MV-4-11 (cell line): Measurements from ENCODE around the gene DISP1.
"Not testable (repeated sequence)": the region's sequence is repeated elsewhere in the genome, so short reads cannot be mapped to it uniquely, and the experiment has no call there.

Experiments used
- DNase-seq: peaks from one replicate; lab custom pipeline; 2025; lab: John Stamatoyannopoulos, UW

DISP1 gene

DNA sequence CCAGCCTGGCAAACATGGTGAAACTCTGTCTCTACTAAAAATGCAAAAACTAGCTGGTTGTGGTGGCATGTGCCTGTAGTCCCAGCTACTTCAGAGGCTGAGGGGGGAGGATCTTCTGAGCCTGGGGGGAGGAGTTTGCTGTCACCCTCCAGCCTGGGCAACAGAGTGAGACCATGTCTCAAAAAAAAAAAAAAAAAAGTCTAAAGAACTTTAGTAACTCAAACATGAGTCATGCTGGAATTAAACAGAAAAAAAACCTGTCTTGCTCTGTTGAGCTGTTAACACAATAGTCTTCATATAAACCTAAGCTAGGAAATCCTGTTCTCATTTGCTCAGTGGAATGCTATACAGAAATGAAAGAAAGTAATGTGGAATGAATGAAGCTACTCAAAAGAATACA lies 16.7 kb upstream of the DISP1 start:
- DNase-seq: no peak

DNA sequence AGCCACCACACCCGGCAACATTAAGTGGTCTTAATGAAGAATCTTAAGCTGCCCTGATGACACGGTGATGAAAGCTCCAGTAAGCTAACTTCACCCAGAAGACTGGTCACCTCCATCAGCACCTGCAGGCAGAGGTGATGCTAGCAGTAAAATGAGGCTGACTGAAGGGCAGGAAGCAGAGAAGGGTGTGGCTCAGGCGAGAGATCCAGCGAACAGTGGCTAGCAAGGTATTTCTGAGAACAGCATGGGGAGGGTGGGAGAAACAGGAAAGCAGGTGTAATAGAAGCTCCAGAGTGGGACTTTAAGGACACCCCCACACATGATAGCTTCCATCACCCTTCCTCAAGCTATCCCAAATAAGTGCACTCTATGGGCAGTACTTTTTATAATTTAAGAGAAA lies 15.9 kb upstream of the DISP1 start:
- no peak for DNase-seq

DNA sequence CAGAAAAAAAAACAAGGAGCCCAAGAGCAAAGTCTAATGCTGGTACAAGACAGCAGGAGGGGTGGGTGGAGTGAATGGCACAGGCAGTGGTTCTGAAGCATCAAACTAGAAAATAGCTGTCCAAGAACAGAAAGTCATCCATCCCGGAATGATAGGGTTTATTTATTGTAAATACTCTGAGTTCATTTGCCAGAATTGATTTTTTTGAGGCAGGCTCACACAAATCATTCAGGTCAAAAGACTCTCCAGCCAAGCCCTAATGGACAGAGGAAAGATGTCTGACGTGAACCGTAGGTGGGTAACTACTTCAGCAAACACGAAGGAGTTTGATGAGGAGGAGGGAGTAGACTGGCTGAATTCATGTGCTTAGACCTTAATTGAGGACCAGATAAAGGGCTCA lies 13.8 kb upstream of the DISP1 start:
- no peak for DNase-seq

DNA sequence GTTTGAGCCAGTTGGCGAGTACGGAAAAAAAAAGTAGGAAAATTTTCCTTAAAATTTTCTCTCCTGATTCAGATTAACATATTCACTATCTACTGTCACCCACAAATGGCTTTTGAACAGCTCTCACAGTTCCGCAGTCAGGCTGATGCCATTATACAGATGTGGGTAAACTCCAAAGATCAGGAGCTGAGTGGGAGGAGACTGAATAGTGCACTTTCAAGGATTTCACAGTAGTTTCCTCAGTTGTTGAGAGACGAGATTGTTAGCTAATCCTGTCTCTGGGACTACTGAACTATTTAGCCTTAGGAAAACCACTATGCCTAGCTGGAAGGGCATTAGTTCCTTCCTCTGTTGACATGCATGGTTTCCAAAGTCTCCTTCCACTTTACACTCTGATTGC lies 3.2 kb upstream of the DISP1 start:
- no peak for DNase-seq

DNA sequence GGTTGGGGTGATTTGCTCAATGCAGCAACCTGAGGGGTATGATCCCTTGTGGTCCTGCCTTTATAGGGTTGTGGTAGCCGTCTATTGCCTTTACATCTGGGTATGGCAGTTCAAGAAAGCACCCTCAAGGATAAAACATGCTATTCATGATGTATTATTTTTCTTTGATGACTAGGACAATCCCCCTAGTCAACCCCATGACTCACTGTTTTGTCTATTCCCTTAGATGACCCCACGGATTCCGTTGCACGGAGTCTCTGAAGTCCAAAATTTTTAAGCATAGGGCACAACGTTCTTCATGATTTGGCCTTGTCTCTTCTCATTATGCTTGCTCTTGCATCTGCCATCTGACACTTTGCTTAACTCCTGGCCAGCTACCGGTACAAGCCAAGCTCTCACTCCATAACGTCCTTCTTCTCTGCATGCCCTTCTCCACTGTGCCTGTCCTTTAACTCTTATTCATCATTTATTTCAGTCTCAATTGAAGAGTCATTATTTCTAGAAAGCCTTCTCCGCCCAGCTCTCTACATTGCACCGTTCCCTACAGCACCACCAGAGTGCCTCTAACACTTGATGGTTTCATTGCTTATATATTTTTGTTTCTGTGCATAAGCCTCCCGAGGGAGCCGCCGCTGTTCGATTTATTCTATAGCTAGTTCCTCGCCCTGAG lies 838 bp upstream of the DISP1 start:
- no peak for DNase-seq

DNA sequence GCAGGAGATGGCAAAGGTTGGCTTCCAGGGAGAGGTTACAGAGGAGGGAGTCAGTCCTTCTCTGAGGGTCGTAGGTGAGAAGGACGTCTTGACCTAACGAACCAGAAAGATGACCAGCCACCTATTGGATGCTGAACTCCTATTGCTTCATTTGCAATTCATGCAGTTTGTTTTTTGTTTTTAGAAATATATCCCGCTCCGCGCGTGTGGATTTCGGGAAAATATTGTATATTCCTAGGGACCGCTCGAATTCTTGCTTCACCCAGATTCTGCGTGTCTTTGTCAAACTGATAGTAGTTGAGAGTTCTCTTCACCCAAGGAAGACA lies 564 bp downstream of the DISP1 start:
- DNase-seq: no peak

DNA sequence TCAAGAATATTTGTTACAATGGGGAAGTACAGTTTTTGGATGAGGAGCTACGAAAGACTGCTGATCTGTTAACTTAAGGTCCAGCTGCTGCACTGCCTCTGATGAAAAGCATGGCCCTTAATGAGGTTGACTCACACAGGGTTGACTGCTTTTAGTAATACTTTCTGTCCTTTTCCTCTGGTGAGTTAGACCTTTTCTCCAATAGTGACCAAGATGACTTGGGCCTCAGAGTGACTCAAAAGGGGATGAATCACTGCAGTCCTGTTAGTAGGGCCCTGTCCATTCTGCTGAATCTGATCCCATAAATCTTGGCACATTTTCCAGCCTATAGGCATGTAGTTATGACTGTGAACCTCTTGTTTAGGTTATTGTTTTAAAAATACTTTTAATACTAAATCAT lies 2.7 kb downstream of the DISP1 start:
- peak; percentile 11 for DNase-seq

DNA sequence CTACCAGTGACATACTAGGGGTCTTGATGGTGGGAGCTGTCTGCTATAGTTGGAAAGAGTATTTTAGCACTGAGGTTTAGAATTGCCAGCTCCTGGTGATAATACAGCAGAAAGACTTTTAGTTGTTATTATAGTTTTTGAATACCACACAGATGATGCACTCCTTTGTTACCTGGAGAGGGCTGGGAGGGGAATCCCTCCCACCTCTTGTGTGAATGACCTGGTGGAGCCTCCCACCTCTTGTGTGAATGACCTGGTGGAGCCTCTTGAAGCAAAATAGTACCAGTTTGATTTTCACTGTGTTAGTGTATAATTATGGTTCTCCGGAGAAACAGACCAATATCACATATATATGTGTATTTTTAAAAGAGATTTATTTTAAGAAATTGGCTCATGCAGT lies 3.3 kb downstream of the DISP1 start:
- DNase-seq: no peak

DNA sequence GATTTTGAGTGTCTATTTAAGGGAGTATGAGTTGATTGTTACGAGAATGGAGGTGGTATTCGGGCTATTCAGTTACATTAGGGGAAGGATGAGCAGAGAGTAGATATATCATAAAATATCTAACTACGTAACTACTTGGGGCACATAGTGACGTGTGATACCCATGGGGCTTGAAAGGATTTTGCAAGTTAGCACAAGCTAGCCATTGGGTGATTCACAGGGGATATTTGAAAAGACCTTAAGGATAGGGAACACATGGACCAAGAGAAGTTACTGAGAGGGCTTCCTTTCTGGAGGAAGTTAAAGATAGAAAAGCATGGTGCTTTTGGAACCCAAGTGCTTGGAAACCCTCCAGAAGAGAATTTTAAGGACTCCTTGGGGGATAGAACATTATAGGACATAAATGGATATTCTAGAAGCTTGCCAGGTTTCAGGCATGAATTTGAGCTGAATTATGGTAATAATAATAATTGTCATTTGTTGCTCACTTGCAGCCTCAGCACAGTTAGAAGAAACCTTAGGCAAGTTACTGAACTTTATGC lies 5.4 kb downstream of the DISP1 start:
- no peak for DNase-seq

DNA sequence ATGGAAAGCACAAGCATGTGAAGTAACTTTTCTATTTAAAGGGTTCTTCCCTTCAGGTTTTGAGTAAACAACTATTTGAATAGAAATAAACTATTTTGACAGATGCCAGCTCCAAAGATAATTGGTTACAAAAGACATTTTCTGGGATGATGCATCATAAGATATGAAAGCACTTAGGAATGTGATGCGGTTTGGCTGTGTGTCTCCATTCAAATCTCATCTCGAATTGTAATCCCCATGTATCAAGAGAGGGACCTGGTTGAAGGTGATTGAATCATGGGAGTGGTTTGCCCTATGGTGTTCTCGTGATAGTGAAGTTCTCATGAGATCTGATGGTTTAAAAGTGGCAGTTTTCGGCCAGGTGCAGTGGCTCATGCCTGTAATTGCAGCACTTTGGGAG lies 6.4 kb downstream of the DISP1 start:
- DNase-seq: no peak

DNA sequence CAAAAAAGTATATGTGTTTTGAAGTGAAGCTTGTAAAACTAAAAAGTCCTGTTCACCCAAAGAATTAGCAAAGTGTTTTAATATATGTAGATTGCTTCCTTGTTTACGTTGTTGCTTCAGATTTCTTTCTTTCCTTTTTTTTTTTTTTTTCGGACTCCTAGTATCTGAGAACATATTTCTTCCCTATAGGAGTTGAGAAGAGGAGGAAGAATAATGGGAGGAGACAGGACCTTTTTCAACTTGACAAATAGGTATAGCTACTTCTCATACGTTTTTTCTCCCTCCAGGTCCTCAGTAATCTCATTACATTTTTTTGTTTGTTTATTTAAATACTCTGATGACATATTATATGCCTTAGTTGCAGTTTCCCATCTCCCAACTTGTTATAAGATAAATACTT lies 8.9 kb downstream of the DISP1 start:
- no peak for DNase-seq

DNA sequence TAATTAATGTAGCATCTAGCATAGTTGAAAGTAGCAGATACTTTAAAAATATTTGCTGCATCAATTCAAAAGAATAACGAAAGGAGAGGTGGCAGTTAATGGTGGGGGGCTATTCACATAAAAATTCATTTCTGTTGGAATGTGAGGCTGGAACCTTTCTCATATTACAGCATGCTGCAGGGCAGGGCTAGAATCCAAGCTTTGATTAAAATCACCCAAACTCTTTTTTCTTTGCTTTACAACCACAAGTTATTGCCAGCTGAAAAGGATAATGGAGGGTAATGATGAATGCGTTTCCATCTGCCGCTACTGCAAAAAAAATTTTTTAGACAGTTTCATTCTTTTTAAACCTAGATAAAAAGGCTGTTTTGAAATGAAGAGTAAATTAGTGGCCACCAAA lies 9.8 kb downstream of the DISP1 start:
- DNase-seq: no peak

DNA sequence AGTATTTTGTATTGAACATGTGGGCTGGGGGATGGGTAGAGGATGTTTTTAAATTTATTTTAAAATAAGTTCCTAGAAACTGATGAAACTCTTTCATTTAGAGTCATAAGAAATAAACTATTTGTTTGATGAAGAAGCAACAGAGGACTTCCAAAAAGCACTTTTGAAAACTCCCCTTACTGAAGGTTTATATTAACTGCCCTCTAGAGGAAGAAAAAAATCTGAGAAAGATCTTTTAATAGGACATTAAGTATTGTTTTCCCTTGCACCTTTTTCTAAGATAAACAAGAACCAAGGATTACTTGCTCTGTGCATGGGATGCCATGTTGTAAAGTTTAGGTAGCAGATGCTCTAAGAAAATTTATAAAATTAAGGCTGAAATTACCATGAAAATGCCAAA lies 14.1 kb downstream of the DISP1 start:
- no peak for DNase-seq

DNA sequence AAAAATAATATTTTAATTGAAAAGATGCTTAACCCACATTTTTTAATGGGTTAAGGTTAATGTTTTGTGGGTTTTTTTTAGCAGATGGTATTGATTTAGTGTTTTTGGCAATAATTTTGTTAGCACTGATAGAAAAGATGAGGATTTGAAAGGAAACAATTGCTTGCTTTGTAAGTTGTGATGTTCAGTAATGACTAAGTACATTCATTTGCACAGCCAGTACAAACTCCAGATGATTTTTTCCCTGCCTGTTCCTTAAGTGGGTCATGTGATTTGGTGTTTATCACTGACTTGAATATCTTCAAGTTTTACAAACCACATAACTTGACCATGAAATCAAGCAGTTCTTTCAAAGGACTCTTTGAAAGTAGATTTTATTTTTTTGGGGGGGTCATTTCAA lies 15.0 kb downstream of the DISP1 start:
- no peak for DNase-seq

DNA sequence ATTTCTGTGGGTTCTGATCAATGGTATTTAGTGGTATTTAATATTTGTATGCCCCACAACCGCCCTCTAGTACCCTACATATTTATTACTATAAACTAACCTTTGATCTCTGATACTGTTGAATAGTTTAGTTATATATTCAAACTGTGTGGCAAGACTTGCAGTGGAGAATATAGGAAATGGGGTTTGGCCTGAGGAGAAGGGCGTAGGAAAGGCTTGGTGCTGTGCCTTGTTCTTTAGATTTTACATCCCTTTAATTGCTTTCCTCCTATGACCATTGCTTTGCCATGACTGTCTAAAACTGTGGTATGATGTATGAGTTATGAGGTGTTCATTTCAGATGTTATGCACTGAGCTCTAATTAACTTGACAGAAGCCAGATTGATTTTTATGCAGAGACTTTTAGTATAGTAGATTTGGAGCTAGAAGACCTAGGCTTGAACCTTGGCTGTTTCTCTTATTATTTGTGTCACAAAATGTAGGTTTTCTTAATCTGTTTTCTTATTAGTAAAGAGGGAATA lies 18.6 kb downstream of the DISP1 start:
- DNase-seq: no peak

DNA sequence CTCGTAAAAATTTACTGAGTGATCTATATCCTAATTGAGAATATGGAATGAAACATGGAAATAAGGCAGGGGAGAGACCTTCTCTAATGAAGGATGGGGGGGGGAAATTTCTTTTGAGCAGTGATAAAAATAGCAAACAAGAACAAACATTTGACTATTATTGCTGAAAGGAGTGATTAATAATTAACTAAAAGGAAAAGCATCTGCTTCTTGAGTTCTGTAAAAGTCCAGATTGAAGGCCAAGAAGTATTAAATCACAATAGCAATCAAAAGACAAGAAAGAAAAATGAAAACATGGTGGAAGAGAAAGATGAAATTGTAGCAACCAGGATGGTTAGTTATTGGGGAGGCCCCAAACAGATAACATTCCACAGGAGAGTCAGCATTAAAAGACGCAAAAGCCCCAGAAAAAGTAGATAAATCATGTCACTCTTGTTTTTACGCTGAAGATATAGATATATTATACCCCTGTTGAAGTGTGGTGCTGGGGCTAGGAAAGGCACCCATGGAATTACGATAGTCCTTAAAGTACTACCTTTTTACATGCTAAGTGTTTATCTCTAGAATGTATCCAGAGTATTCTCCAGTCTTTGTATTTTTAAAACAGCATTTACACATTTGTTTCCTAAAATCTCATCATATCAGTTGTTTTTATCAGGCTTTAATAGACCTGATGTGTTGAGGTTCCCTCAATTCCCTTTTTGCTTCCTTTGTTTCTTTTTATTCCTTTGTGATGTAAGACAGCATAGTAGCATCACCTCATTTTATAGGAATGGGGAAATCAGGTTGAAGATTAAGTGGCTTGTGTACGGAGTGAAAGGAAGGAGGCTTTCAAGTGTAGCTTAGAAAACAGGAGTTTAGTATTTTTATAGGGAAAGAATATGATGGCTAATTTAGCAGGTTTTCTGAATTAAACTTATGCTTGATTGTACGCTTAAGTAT lies 28.9 kb downstream of the DISP1 start:
- DNase-seq: no peak

DNA sequence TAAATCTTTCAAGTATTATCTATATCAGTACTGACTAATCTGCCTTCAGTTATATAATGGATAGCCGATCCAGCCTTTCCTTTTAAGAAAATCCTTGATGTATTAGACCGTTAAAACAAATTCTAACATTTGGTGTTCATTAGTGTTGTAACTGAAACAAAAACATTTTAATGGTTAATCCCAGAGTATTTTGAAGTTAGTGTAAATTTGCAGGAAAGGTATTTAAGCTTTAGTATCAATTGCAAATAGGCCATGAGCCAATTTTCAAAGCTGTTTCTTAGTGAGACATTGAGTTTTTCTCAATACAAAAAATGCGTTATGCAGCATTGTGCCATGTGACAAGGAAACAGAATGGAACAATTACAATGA lies 29.6 kb downstream of the DISP1 start:
- DNase-seq: no peak

DNA sequence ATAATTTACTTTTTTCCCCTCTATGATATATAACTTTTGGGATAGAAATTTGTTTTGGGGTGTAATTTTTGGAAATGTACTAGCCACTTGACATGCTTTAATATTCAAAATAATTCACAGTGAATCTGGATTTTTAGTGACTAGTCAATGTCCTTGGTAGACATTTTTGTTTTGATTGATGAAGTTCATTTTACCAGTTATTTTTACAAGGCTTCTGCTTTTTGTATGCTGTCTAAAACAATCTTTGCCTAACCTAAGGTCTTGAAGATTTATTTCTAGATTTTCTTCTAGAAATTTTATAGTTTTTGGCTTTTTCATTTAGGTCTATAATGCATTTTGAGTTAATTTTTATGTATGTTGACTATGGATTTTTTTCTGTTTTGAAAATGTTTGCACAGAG lies 30.9 kb downstream of the DISP1 start:
- no peak for DNase-seq

DNA sequence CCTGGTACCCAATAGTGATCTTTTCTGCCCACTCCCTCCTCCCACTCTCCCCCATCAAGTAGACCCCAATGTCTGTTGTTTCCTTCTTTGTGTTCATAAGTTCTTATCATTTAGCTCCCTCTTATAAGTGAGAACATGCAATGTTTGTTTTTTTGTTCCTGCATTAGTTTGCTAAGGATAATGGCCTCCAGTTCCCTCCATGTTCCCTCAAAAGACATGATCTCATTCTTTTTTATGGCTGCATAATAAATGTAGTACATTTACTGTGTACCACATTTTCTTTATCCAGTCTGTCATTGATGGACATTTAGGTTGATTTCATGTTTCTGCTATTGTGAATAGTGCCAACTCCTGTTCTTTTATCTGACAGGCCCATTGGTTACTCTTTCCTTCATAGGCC lies 35.7 kb downstream of the DISP1 start:
- not testable (repeated sequence) for DNase-seq

DNA sequence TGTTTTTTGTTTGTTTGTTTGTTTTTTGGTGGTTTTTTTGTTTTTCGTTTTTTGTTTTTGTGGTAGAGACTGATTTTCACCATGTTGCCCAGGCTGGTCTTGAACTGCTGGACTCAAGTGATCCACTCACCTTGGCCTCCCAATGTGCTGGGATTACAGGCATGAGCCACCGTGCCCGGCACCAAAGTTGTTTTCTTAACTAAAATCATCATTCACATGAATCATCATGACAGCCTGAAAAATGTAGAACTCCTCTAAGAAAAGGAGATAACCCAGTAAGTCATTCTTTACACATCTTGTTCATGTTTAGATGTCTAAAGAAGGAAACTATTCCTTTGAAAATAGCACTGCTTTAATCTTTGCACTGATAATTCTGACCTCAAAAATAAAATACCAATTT lies 37.5 kb downstream of the DISP1 start:
- DNase-seq: no peak

DNA sequence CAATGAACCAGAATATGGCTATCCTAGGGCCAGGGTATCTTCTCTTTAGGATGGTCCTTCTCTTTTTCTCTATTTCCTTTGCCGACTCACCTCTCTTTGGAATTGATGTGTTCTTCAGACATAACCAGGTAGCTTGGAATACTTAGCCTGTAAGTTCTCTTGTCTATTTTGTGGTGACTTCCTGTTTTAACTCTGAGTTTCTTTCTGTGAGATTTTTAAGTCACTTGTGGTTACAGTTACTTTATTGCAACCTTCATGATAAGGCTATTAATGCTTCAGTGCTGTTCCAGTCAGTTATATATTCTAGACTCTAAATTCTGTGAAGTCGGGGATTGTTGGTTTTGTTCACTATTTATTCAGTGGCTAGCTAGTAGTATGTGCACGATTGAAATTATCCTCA lies 46.2 kb downstream of the DISP1 start:
- no peak for DNase-seq
